Right renal cortex interstitium (tissue), 3 donors: ENCODE results near the gene SNORC. TPM values are rescaled to one million over a fixed set of nuclear protein-coding genes. Genes with fewer than 3 reads are reported as not detected.

Experiments used
- DNase-seq, 3 donors: peaks; one replicate each; pipeline ENCODE4 v3.0.0-alpha.2; 2013; ENCODE audit warnings: low read depth in 3 of 3, low spot score in 2 of 3
- polyA plus RNA-seq, 3 donors: library from polyadenylated mRNA; unstranded; fragments of 120-200 nt; gene quantifications; one replicate each; pipeline ENCODE4 v1.2.1, GENCODE V29; 2013; ENCODE audit not compliant: insufficient read length in 3 of 3

SNORC gene
- polyA plus RNA-seq, 3 donors = 0.85 to 2.2 (median 1.8) TPM

GRCh38 chr2:232866104-232866503 lies 4.0 kb upstream of the SNORC start:
- no peak for DNase-seq

DNA sequence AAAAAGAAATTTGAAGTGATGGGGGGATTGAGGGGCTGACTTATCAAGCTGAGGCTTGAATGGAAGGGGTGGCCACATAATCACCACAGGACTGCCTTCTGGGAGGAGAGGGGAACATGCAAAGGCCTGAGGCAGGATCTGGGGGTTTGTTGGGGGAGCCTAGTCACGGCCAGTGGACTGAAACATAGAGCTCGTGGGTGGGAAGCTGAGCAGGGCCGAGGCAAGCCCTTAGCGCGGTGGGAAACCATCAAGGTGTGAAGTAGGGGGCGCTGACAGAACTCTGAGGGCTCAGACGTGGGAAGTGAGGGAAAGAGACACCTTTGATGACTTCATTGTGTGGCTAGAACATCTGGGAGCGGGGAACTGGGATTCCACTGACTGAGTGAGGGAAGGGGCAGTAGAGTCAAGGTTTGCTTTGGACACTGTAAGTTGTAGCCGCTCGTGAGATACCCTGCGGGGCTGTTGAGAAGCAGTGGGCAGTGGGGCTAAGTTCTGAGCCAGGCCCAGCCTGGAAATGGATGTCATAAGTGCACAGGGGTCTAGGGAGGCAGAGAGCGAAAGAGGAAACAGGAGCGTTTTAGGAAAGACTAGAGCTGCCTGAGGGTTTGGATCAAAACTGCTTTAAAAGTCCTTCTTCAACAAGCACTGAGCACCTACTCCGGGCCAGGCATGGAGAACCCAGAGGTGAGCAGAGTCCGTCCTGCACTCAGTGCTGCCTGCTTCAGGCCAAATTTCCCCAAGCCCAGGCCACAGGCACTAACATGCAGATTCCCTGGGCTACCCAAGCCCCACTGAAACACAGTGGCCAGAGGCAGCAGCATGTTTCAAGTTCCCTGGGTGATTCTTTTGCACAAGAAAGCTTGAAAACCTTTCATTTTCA lies 686 bp upstream of the SNORC start:
- no peak for DNase-seq

- no peak for DNase-seq
Observed at GRCh38 chr2:232870766-232871371, 805 bp downstream of the SNORC start.

DNA sequence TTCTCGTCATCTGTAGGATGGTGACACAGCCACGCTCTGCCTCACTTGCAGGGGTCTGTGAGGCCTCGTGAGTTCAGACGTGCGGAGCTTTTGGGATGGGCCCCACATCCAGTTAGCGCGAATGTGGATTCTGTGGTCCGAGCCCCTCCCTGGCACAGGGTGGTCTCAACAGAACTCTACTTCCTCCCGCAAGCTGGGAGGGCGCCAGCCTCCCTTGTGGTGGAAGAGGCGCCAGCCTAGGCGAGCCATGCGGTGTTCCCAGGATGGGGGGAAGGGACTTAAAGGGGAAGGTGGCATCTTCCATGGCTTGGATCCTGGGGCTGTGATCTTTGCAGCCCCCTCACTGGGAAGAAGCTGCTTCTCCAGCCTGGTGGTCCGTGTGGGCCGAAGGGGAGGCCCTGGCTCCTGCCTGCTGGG lies 1.4 kb downstream of the SNORC start:
- DNase-seq = no peak

DNA sequence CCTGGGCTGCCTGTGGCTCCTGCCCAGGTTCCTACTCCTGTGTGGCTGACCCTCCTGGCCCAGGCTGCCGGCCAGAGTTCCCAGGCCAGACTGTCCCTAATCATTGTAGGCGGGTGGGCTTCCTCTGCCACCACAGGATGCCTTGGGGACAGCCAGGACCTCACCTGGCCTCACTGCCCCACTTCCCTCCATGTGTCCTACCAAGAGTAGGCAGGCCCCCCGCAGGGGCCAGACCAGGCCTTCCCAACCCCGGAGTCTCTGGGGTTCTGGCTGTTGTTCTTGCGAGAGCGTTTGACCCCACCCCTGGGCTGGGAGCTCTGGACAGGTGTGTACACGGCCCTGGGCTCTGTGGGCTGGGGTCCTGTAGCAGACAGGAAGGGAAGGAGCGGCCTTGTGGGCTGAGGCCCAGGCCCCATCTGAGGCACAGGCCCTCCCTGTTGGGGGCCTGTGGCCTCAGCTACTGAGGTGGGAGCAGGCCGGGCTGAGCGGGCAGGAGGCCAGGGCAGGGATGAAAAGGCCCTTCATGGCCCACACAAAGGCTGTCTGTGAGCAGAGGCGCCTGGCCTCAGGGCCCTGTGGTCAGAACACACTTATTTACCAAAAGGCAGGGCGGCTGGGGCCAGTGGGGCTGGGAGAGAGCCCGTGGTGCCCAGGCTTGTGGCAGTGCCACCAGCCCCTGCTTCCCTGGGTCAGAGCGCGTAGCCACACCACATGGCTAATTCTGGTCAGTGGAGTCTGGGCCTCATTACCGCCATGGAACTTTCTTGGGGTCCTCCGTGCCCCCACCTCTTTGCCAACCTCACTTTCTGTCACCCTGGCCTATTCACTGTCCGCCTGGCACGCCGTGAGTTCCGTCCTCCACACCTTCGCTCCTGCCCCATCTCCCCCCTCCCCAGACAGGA lies 2.0 kb downstream of the SNORC start:
- DNase-seq = no peak

GRCh38 chr2:232872826-232873225 lies 2.8 kb downstream of the SNORC start:
- DNase-seq = no peak

- DNase-seq = no peak
Observed at GRCh38 chr2:232873292-232873908, 3.3 kb downstream of the SNORC start.

DNA sequence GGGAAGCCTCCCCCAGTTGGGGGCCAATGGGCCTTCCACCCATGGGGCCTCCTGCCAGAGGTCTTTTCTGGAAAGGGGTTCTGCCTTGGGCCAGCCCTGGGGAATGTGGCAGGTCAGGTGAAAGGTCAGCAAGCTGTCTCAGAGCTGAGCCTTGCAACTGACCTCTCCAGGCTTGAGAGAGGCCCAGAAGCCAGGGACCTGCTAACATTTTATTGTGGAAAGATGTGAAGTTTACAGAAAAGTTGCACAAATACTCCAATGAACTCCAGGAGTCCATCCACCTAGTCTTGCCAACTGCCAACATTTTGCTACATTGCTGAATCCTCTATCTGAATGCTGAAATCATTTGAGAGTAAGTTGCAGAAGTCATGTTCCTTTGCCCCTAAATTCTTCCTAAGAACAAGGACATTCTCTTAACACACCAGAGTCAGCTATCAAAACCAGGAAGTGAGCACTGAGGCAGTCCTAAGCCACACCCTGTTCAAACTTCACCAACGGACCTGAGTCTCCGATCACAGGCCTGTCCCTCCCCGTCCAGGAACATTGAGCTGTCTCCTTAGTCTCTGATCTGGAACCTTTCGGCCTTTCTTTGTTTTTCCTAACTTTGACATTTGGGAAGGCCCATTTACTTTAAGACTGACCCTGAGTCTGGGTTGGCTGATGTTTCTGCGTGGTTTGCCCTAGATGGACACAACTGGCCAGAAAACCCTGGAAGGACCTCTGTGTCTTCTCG lies 4.0 kb downstream of the SNORC start:
- no peak for DNase-seq

DNA sequence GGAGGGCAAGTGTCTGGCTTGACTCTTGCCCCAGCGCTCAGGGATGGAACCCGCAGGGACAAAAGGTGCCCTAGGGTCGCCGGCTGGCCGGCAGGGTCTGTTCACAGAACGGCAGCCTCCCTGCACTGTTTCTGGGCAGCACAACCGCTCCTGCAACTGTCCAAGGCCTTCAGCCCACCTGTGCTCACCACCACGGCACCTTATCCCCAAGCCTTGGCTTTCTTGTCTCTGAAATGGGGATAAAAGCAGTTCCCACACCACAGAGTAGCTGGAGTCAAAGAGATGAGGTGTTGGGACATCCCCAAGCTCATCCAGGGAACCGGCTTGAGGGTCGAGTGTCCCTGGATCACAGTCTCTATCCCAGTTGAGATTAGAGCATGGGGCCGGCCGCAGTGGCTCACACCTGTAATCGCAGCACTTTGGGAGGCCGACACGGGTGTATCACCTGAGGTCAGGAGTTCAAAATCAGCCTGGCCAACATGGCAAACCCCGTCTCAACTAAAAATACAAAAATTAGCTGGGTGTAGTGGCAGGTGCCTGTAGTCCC lies 4.7 kb downstream of the SNORC start:
- no peak for DNase-seq

DNA sequence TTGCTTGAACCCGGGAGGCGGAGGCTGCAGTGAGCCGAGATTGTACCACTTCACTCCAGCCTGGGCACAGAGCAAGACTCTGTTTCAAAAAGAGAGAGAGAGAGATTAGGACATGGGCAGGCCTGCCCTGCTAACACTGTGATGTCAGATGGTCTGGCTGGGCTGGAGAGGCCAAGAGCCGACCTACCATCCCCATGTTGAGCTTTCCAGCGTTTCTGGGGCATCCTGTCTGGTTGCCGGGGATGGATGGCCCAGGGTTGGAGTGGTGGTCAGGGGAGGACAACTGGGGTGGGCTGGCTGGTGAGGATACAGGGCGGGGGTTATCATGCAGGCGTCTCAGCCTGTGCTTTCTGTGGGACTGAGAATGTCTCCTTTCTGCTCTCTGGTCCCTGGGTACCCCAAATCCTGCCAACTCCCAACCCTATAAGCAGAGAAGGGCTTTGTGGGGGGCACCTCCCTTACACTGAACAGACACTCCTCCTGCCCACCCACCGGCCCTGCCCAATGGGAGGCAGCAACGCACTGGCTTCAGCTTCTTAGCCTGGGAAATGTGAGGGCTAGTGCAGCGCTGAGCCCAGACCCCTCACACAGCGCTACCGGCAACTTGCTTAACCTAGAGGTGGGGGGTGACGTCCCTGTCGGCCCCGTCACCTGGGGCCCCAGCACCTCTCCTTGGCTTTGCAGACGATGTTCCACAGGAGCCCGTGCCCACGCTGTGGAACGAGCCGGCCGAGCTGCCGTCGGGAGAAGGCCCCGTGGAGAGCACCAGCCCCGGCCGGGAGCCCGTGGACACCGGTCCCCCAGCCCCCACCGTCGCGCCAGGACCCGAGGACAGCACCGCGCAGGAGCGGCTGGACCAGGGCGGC lies 5.4 kb downstream of the SNORC start:
- no peak for DNase-seq

- DNase-seq = no peak
Observed at GRCh38 chr2:232876161-232876977, 6.3 kb downstream of the SNORC start.

DNA sequence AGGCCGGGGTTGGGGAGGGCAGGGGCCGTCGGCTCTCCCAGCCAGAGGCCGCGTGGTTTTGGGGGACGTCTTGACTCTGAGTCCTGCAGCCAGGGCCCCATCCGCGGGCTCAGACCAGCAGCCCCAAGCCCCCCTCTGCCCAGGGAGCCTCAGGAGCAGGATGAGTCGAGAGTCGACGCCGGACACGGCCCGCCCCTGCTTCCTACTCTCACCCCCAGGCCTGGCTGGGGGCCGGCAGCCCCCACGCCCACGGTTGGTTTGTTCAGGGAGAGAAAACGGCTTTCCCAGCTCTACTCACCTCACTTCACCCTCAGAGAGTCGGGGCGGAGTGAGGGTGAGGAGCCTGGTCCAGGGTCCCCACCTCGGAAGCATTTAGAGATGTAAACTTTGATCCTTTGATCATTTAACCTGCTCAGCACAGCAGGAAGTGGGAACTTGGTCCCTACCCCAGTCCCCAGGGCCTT lies 6.9 kb downstream of the SNORC start:
- DNase-seq = no peak

DNA sequence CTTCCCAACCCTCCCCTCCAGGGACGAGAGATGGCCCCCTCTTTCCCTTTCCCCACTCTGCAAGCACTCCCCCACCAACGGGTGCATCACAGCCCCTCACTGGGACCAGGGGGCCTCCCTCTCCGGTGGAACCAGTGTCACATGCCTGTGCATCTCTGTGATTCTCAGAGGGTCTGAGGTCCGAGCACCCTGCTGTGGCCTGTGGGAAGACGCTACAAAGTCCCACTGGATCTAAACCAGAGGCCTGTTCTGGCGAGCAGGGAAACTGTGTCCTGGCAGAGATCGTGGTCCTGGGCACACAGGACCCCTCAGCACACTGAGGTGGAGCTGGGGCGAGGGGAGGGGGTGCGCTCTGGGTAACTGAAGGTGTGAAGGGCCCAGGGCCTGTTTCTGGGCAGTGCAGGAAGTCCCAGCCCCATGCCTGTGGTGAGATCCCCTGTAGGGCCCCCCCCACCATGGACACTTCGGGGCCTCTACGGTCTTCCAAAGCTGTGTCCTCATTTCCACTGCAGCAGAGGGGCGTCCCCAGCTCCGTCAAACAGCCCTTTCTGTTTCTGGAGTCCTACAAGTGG lies 8.0 kb downstream of the SNORC start:
- no peak for DNase-seq

GRCh38 chr2:232878855-232879617 lies 9.0 kb downstream of the SNORC start:
- no peak for DNase-seq

- no peak for DNase-seq
Observed at GRCh38 chr2:232879618-232880494, 9.8 kb downstream of the SNORC start.
